Measurements from ENCODE around the gene RASGRP3.

DNA sequence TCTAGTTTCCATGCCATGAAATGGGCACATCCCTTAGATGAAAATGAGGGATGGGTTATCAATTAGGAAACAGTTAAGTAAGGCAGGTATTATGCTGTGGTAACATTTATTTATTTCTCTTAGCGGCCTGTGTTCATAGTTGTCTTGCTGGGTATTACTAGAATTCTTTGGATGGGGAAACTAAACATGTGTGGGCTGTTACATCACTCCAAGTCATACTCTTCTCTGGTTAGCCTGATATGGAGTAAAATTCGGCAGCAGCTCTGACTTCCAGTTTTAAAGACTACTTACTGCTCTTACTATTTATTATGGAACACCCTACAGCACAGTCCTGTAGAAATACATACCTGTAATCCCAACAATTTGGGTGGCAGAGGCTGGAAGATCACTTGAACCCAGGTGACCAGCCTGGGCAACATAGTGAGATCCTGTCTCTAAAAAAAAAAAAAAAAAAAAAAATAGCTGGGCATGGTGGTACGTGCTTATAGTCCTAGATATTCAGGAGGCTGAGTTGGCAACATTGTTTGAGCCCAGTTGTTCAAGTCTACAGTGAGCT, 33.1 kb upstream of the RASGRP3 start:
- TF ChIP-seq, protein P1, sequence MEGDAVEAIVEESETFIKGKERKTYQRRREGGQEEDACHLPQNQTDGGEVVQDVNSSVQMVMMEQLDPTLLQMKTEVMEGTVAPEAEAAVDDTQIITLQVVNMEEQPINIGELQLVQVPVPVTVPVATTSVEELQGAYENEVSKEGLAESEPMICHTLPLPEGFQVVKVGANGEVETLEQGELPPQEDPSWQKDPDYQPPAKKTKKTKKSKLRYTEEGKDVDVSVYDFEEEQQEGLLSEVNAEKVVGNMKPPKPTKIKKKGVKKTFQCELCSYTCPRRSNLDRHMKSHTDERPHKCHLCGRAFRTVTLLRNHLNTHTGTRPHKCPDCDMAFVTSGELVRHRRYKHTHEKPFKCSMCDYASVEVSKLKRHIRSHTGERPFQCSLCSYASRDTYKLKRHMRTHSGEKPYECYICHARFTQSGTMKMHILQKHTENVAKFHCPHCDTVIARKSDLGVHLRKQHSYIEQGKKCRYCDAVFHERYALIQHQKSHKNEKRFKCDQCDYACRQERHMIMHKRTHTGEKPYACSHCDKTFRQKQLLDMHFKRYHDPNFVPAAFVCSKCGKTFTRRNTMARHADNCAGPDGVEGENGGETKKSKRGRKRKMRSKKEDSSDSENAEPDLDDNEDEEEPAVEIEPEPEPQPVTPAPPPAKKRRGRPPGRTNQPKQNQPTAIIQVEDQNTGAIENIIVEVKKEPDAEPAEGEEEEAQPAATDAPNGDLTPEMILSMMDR (IDR thresholded peaks at IDR 0.05) = no peak
- no peak for TF ChIP-seq ZFX (IDR thresholded peaks at IDR 0.05; ENCODE audit: borderline replicate concordance)
